NCI-H1694 treated with DMSO at 0.1 percent for 48 hours (cell line): ENCODE measurements around the gene ZNF322.
"Not testable (repeated sequence)": the region's sequence is repeated elsewhere in the genome, so short reads cannot be mapped to it uniquely, and the experiment has no call there.

Experiments
- DNase-seq: peaks from one replicate; lab custom pipeline; 2025; lab: John Stamatoyannopoulos, UW

Gene ZNF322

DNA sequence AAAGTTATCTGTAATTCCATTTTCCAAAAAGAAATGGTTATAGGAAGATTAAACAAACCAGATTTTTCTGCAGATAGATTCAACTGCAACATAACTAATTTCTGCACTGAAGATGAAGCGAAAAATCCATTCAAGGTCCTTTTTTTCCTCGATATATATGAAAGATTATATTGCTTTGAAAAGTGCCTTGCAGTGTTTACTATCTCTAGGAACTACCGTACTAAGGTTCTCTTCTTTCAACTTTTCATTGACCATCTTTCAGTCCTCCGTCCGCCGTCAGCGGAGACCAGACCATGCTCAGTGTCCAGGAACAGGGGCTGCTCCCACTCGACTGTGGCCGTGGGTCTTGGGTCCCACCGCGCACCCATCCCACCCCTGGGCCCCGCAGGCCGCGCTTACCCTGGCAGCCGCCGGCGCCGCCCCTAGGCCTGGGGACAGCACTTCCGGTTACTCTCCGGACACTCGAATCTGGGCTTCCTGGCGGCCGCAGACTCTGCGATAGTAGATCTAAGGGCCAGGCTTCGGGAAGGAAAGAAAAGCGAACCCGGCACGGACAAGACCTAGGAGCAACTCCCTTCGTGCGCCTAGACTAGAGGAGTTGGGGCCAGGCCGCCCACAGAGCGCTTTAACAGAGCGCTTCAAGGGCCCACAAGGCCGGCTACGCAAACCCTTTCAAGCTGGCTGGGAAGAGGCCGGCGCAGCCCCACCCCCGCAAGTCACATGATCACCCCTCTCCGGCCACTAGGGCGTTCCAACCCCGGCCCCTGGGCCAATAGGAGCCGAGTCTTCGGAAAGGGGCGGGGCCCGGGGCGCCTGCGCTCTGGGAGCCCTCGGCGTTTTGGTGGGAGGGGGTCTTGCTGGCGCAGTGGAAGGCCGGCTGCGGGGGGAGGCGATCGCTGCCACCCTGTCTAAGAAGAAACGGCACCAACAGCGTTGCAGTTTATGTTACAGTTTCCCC, at the start of gene ZNF322:
Gene ZNF322, minus strand, starts transcription at position 705 of the 958 bp plus-strand sequence. CDS start 21,193 bp downstream, outside the sequence.
- DNase-seq, result peak; percentile 79

GRCh38 chr6:26705780-26706179, 46.2 kb upstream of the ZNF322 start:
- not testable (repeated sequence) for DNase-seq

DNA sequence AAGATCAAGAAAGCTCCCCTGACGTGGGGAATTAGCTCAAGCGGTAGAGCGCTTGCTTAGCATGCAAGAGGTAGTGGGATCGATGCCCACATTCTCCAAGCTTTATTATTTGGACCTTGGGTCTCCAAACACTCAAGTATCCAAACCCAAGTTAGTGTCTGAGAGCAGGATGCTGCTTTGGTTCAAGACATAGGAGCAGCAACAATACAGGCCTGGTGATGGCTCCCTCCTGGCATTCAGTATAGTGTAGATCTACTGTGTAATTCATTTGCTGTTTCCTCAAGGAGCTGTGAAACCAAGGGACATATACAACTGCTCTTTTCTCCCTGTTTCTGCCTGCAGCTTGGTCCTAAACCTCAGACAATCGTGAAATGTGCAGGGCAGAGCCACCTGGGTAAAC, 45.8 kb upstream of the ZNF322 start:
- not testable (repeated sequence) for DNase-seq

GRCh38 chr6:26701023-26701747, 41.6 kb upstream of the ZNF322 start:
- DNase-seq, result not testable (repeated sequence)

DNA sequence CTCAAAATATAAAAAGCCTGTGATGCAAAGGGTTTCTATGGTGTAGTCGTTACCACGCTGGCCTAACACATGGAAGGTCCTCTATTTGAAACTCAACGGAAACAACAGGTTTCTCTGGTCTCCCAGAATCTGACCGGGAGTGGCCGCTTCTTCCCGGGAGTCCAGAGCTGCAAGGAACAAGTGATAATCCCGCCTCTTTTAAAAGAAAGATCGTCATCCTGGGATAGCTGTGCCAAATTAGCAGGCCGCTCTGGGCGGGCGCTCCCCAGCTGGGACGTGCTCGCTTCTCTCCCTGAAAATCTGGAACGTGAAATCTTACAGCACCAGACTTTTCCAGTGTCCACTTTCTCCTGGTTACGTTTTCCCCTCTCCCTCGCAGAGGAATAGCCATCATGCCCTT, 38.0 kb upstream of the ZNF322 start:
- DNase-seq, result not testable (repeated sequence)

DNA sequence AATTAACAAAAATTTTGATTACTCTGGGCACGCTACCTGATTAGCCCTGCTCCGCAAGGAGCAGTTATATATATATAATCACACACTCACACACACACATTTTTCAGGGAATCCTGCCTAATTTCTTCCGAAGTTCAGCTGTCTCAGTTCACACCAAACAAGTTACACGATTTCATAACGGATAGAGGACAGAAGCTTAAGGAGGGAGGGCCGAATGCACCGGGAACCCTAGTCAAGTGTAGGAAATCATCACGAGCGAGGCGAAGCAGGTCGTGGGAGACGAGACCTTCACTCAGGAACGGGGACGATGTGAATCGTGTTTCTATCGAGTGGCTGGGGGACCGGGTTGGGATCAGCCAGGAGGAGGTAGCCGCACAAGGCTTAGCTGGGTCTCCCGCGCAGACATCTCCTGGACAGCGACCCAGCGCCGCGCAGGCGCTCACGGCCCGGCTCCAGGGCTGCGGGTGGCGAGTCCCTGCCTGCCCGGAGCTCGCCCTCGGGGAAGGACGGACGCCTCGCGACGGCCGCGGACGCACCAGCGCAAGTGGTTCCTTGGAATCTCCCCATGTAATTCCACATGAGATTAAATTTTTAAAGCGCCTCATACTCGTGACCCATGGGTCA, 29.9 kb upstream of the ZNF322 start:
- DNase-seq, result not testable (repeated sequence)

DNA sequence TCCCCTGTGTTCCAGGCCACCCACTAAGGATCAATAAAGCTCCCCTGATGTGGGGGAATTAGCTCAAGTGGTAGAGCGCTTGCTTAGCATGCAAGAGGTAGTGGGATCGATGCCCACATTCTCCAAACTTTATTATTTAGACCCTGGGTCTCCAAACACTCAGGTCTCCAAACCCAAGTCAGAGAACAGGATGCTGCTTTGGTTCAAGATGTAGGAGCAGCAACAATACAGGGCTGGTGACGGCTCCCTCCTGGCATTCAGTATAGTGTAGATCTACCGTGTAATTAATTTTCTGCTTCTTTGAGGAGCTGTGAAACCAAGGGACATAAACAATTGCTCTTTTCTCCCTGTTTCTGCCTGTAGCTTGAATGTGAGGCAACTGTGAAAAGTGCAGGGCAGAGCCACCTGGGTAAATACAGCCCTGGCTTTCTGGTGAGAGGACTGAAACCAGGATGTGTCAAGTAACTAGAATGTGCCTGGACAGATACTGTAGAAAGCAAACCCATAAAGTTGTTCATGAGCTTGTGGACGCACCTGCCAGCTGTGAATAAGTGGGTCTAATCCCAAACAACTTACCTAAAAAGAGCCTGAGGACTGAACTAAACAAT, 23.0 kb upstream of the ZNF322 start:
- DNase-seq, result not testable (repeated sequence)

- DNase-seq, result not testable (repeated sequence)
These were observed 13.7 kb upstream of the ZNF322 start for GRCh38 chr6:26673287-26673686.

DNA sequence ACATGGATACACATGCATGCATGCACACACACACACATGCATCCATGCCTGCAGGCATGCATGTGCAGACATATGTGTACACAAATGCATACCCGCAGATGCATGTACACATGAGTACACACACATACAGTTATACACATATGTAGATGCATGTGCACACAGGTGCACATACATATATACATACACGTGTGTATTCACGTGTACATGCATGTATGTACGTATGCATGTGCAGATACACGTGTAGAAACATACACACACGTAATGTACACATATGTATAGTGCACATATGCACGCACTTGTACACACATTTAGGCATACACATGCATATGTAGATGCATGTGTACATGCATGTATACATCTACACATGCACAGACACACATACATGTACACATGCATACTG, 11.0 kb upstream of the ZNF322 start:
- not testable (repeated sequence) for DNase-seq

DNA sequence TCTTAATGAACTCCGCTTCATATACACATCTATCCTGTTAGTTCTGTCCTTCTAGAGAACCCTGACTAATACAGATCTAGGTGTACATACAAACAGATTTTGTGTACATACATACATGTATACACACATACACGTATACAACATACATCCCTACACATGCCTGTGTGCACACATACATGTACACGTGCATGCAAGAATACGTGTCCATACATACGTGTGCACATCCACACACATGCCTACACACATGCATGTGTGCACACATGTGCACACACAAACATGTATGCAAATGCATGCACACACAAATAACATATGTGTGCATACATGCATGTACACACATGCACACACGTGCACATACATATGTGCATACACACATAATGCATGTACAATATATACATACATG, 10.5 kb upstream of the ZNF322 start:
- not testable (repeated sequence) for DNase-seq

GRCh38 chr6:26660000-26660361, 435 bp upstream of the ZNF322 start:
- peak; percentile 16 for DNase-seq

- DNase-seq, result no peak
These were observed 2.3 kb downstream of the ZNF322 start for GRCh38 chr6:26657256-26657655.

DNA sequence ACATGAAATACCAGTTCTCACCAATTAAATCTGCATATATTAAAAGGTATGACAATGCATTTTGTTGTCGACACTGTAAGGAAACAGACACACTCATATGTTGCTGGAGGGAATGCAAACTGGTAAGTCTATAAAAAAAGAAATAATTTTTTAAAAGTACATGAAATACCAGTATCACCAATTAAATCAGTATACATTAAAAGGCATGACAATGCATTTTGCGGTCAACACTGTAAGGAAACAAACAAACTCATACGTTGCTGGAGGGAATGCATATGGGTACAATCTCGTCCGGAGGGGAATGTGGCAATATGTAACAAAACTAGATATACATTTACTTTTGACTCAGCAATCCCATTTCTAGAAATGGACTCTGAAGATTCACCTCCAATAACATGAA, 6.5 kb downstream of the ZNF322 start:
- DNase-seq, result no peak

DNA sequence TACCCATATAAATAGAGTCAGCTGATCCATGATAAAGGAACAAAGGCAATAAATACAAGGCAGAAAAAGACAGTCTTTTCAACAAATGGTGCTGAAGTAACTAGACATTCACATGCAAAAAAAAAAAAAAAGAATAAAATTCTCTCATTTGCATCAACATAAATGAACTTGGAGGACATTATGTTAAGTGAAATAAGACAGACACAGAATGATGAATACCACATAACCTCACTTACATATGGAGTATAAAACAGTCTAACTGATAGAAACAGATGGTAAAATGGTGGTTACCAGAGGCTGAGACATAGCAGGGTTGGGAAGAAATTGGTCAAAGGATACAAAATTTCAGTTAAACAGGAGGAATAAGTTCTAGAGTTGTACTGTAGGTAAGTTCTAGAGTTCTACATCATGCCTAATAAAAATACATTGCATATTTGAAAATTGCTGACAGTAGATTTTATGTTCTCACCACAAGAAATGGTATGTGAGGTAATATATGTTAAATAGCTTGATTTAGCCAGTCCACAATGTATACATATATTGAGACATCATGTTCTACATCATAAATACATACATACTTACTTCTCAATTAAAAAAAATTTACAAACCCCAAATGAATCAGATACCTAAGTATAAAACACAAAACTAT, 8.3 kb downstream of the ZNF322 start:
- DNase-seq, result no peak

DNA sequence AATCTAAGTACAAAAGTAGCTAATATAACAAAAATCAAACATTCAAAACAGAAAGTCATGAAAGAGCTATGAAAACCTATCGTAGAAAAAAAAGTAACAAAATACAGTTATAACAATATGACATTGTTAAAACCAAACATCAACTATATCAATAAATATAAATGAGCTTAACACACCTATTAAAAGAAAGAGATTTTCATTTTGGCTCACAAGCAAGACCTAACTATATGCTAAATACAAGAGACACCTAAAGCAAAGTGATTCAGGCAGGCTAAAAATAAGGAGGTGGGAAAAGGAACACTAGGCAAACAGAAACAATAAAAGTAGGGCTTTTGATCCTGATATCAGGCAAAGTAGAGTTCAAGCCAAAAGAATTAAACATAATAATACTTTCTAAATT, 13.5 kb downstream of the ZNF322 start:
- no peak for DNase-seq

DNA sequence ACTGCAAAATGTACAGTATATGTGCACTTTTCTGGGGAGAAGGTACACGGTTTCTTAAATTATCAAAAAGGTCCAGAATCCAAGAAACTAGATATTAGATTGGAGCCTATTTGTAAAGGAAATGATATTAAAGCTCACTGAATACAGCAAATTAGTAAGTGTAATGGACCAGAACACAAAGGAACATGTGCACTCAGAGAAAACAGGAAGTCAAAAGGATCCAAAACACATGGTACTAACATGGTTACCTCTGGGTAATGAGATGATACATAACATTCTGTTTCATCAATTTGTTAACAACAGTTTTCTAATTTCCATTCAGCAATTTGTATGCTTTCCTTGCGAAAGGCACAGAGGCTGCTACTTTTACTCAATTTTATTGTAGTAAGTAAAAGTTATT, 18.7 kb downstream of the ZNF322 start:
- DNase-seq, result no peak

DNA sequence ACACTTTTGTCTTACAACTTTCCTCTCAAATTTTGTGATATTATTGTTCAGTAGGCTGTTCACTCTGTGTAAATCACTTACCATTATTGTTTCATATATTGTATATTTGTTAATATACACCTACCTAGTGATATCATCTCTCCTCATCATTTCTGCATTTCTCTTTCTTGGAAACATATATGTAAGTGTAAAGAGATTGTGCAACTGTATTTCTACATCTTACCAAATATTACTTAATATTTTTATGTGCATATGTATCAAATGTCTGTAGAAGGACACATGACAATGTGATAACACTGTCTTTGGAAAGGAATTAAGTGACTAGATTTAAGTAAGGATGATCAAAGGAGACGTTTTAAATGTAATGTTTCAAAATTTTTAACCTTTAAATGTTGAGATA, 30.2 kb downstream of the ZNF322 start:
- no peak for DNase-seq

- DNase-seq, result no peak
These were observed 31.7 kb downstream of the ZNF322 start for GRCh38 chr6:26627843-26628242.

DNA sequence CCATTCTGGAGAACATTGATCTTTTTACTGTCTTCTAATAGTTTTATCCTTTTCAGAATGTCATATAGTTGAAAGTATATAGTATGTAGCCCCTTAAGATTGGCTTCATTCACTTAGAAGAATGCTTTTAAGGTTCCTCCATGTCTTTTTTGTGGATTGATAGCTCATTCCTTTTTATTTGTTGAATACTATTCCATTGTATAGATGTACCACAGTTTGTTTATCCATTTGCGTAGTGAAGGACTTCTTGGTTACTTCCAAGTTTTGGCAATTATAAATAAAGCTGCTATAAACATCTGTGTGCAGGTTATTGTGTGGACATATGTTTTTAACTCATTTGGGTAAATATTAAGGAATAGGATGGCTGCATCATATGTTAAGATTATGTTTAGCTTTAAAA, 35.0 kb downstream of the ZNF322 start:
- no peak for DNase-seq

- DNase-seq, result no peak
These were observed 36.1 kb downstream of the ZNF322 start for GRCh38 chr6:26623339-26623859.
